GM12873 (cell line): ENCODE data around the gene PHACTR2.

Experiments
- CTCF ChIP-seq: IDR thresholded peaks from 2 replicates; pipeline ENCODE4 v1.5.1; 2012; ENCODE audit warnings: low read depth, mild to moderate bottlenecking, moderate library complexity, low read length, control low read depth; ENCODE audit not compliant: insufficient read depth; ENCODE audit errors: missing control alignments

The PHACTR2 gene

GRCh38 chr6:143747347-143747842, 69.6 kb downstream of the PHACTR2 start:
- TF ChIP-seq CTCF, result no peak

GRCh38 chr6:143749891-143750290, 72.1 kb downstream of the PHACTR2 start:
- TF ChIP-seq CTCF, result no peak

- no peak for TF ChIP-seq CTCF
Observed at GRCh38 chr6:143750877-143751276, 73.1 kb downstream of the PHACTR2 start.

- no peak for TF ChIP-seq CTCF
Observed at GRCh38 chr6:143752459-143752858, 74.7 kb downstream of the PHACTR2 start.

GRCh38 chr6:143753678-143754077, 75.9 kb downstream of the PHACTR2 start:
- no peak for TF ChIP-seq CTCF

- no peak for TF ChIP-seq CTCF
Observed at GRCh38 chr6:143754204-143754603, 76.4 kb downstream of the PHACTR2 start.

GRCh38 chr6:143755301-143755744, 77.6 kb downstream of the PHACTR2 start:
- TF ChIP-seq CTCF, result no peak
